GM10266 (cell line): ENCODE measurements around the gene PICK1.

ENCODE experiments used
- DNase-seq: peaks from one replicate; pipeline ENCODE4 v3.0.0; 2012; ENCODE audit errors: extremely low spot score
- CTCF ChIP-seq: IDR thresholded peaks from 2 replicates; pipeline ENCODE4 v1.5.1; 2012; ENCODE audit warnings: mild to moderate bottlenecking, low read depth; ENCODE audit not compliant: control insufficient read depth, insufficient read depth; ENCODE audit errors: missing control alignments

PICK1 gene

DNA sequence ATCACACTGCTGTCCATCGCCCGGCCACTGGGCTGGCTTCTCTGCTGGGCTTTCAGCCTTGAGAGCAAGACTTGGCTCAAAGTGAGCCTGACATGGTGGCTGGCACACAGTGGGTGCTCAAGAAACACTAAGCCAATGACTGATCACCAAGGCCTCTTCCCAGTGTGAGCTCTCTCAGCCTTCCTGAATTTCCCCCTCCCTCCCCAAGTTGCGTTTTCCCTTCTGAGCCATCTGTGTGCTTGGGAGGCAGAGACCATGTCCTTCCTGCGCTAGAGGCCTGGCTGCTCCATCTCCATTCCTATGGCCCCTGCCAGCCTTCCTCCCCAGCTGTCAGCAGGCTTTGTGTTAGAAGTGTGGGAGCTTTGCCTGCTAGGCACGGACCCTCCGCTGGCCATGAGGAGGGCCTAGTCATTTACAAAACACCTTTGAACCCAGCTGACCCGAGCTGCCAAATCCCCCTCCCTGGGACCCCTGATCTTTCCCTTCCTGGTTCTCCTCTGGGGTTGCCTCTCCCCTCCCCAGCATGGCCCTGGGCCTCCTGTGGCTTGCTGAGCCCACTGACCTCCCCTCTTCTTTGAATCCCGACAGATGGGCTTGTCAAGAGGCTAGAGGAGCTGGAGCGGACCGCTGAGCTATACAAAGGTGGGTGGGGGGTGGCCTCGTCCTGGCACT is 13.2 kb downstream of the PICK1 start:
- DNase-seq: no peak
- no peak for TF ChIP-seq CTCF

- no peak for TF ChIP-seq CTCF
- DNase-seq: no peak
Measured at GRCh38 chr22:38071421-38072321, 14.5 kb downstream of the PICK1 start.

DNA sequence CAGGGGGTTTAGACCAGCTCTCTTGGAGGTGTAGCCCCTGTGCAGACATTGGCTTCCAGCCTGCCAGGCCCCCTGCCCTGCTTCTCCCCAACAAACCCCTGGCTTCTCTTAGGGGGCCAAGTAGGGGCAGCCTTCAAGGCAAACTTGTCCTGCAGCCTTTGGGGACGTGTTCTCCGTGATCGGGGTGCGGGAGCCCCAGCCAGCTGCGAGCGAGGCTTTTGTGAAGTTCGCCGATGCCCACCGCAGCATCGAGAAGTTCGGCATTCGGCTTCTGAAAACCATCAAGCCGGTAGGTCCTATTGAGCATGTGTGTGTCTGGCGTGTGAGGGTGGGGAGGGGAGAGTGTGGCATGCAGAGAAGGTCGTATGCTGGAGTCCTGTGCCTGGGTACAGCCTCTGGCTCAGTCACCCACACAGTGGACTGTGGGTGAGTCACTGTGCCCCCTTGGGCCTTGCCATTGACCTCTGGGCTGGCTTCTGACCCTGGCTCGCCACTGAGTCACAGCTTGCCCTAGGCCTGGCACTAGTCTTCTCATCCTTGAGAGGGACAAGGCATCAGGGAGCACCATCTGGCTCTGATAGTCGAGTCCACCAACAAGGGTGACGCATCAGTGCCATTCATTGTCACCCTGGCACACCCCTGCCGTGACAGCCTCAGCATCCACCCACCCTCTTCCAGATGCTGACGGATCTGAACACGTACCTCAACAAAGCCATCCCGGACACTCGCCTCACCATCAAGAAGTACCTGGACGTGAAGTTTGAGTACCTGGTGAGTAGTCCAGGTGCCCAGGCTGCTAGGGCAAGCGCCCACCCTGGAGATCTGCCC is 15.3 kb downstream of the PICK1 start:
- DNase-seq: no peak
- no peak for TF ChIP-seq CTCF

DNA sequence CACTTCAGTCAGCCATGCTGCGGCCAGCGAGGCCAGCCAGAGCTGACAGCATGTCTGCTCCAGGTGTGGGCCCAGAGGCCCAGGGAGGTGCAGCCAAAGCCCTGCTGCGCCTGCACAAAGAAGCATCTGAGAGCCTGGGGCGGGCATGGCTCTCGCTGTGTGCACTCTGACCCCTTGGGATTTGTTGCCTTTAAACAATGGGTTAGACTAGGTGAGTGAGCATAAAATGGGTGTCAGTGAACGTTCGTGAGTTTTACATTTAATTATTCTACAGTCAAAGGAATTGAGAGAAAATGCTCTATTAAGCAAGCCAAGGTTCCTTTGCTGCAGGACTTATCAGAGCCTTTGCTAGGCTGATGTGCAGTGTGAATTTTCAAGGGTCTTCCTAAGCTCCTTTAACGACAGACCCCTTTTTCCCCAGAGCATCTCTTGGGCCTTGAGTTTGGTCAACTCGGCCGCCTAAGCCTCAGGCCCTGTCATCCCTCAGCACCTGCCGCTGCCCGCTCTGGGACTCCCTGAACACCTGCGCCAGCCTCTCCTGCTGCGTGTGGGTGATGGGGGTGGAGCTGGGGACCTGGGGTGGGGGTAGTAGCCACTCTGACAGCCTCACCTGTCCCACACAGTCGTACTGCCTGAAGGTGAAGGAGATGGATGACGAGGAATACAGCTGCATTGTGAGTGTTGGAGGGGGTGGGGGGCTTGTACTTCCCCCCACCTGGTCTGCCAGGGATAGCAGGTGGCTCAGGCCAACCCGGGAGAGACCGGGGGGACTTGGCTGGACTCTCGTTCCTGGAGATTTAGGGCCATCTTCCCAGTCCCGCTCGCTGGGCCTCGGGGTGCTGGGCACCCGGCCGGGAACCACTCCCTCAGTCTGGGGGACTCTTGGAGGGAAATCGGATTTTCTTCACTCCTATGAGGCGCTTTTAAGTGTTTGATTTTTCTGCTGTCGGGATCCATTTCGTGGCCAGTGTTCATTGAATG is 16.2 kb downstream of the PICK1 start:
- TF ChIP-seq CTCF: no peak

GRCh38 chr22:38074181-38075104 is 17.2 kb downstream of the PICK1 start:
- no peak for DNase-seq
- TF ChIP-seq CTCF: no peak

More for the DNA sequence above, 16.2 kb downstream of the PICK1 start:
- DNase-seq: no peak
